Measurements from ENCODE around the gene TTF2.

DNA sequence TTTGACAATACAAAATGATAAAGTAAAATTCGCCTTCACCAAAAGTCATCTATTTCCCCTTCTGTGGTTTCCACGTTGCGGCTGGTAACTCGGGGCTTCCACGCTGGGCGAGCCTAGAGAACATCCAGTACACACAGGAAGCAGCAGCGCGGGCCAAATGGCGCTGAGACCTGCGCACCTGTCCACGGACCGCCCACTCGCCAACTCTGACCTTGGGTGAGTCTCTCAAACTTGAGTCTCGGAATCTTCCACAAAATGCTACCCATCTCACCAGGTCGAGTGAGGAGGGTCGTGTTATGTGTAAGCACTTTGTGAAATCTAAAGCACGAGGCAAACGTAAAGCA is 820 bp upstream of the TTF2 start:
- TF ChIP-seq EP300 (IDR thresholded peaks at IDR 0.05), result no peak
- TF ChIP-seq, protein P1, sequence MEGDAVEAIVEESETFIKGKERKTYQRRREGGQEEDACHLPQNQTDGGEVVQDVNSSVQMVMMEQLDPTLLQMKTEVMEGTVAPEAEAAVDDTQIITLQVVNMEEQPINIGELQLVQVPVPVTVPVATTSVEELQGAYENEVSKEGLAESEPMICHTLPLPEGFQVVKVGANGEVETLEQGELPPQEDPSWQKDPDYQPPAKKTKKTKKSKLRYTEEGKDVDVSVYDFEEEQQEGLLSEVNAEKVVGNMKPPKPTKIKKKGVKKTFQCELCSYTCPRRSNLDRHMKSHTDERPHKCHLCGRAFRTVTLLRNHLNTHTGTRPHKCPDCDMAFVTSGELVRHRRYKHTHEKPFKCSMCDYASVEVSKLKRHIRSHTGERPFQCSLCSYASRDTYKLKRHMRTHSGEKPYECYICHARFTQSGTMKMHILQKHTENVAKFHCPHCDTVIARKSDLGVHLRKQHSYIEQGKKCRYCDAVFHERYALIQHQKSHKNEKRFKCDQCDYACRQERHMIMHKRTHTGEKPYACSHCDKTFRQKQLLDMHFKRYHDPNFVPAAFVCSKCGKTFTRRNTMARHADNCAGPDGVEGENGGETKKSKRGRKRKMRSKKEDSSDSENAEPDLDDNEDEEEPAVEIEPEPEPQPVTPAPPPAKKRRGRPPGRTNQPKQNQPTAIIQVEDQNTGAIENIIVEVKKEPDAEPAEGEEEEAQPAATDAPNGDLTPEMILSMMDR (IDR thresholded peaks at IDR 0.05), result no peak
- TF ChIP-seq POLR2A (IDR thresholded peaks at IDR 0.05), result no peak
- TF ChIP-seq POLR2AphosphoS5 (IDR thresholded peaks at IDR 0.05), result no peak

All from sigmoid colon (tissue), 4 donors.